ENCODE data around the gene IRF2BP2. TPM values are rescaled to one million over a fixed set of nuclear protein-coding genes. Genes with fewer than 3 reads are reported as not detected.
A peak's percentile ranks its signal among the peaks of the same experiment; 100 is the strongest.

Gene IRF2BP2
- total and polyA plus RNA-seq, 2 of the 13 experiments (the other 11 are each of a cell fraction or from before 2014, with no cell fraction given), result 140 to 147 TPM

DNA sequence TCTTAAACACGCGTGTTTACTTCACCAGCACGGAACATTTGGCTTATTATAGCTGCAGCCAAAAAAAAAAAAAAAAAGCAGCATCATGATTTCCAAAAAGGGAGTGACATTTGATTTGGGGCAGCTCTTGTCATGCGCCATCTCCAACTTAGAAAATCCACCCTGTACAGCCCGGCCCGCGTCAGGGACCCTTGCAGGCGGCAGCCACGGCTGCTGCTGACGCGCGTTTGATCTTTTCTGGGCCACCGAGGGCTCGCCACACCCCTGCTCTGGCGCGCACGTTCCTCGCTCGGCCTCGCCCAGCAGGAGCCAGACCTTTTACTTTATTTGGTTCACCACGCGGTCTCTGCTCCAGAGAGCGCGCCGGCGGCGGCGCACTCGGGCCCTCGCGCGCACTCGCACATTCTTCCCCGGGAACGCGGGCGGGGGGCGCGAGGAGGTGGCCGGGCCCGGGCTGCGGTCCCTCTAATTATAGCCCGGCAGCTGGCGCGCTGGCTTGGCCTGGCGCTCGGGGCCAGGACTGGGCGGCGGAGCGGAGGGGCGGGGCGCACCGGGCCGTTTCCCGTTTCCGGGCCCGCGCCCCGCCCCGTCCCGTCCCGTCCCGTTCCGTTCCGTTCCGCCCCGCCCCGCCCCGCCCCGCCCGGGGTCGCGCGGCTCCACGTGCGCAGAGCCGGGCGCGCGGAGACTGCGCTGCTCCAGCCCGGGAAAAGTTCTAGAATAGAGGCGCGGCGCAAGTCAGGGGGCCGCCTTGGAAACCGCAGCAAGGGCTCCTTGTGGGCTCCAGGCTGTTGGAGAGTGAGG lies 10.2 kb downstream of the IRF2BP2 start (continued):
- TF ChIP-seq GLMP (CRISPR knock-in tag; IDR thresholded peaks at IDR 0.05; ENCODE audit: borderline replicate concordance), result no peak
- peak; percentile 93 for TF ChIP-seq ZNF607 (CRISPR knock-in tag; IDR thresholded peaks at IDR 0.05; ENCODE audit: borderline replicate concordance)
- no peak for TF ChIP-seq ZNF512 (CRISPR knock-in tag; IDR thresholded peaks at IDR 0.05)
- 0 out of 2 replicates have a peak, but pooled peaks have one; percentile 11 for TF ChIP-seq ELF1 (CRISPR knock-in tag; IDR thresholded peaks at IDR 0.05)
- 0 out of 2 replicates have a peak, but pooled peaks have one; percentile 66 for TF ChIP-seq PREB (CRISPR knock-in tag; IDR thresholded peaks at IDR 0.05)
- peak; percentile 87 for TF ChIP-seq GABPB1 (CRISPR knock-in tag; IDR thresholded peaks at IDR 0.05)
- TF ChIP-seq ISX (CRISPR knock-in tag; conservative IDR thresholded peaks at IDR 0.05), result peak; percentile 93; the same call in 1 of the 2 replicates
- TF ChIP-seq NCOA2 (CRISPR knock-in tag; IDR thresholded peaks at IDR 0.05), result peak; percentile 55
- TF ChIP-seq ZFYVE20 (CRISPR knock-in tag; IDR thresholded peaks at IDR 0.05; ENCODE audit: borderline replicate concordance, low read depth), result peak; percentile 72; the same call in 1 of the 2 replicates
- TF ChIP-seq ATM (IDR thresholded peaks at IDR 0.05; ENCODE audit: borderline replicate concordance), result no peak
- TF ChIP-seq TARDBP (CRISPR knock-in tag; IDR thresholded peaks at IDR 0.05), result peak; percentile 59; the same call in 1 of the 2 replicates
- TF ChIP-seq, protein P1, sequence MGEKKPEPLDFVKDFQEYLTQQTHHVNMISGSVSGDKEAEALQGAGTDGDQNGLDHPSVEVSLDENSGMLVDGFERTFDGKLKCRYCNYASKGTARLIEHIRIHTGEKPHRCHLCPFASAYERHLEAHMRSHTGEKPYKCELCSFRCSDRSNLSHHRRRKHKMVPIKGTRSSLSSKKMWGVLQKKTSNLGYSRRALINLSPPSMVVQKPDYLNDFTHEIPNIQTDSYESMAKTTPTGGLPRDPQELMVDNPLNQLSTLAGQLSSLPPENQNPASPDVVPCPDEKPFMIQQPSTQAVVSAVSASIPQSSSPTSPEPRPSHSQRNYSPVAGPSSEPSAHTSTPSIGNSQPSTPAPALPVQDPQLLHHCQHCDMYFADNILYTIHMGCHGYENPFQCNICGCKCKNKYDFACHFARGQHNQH (CRISPR knock-in tag; IDR thresholded peaks at IDR 0.05), result peak; percentile 78
- TF ChIP-seq ZNF484 (CRISPR knock-in tag; IDR thresholded peaks at IDR 0.05; ENCODE audit: borderline replicate concordance, low read depth), result no peak
- 0 out of 2 replicates have a peak, but pooled peaks have one; percentile 50 for TF ChIP-seq ZHX1 (CRISPR knock-in tag; IDR thresholded peaks at IDR 0.05; ENCODE audit: low read depth)
- TF ChIP-seq ZBTB8A (CRISPR knock-in tag; IDR thresholded peaks at IDR 0.05; ENCODE audit: borderline replicate concordance, low read depth), result no peak; the same call in 1 of the 2 replicates
- TF ChIP-seq ZNF709 (CRISPR knock-in tag; IDR thresholded peaks at IDR 0.05), result peak; percentile 97
- TF ChIP-seq, protein P2, sequence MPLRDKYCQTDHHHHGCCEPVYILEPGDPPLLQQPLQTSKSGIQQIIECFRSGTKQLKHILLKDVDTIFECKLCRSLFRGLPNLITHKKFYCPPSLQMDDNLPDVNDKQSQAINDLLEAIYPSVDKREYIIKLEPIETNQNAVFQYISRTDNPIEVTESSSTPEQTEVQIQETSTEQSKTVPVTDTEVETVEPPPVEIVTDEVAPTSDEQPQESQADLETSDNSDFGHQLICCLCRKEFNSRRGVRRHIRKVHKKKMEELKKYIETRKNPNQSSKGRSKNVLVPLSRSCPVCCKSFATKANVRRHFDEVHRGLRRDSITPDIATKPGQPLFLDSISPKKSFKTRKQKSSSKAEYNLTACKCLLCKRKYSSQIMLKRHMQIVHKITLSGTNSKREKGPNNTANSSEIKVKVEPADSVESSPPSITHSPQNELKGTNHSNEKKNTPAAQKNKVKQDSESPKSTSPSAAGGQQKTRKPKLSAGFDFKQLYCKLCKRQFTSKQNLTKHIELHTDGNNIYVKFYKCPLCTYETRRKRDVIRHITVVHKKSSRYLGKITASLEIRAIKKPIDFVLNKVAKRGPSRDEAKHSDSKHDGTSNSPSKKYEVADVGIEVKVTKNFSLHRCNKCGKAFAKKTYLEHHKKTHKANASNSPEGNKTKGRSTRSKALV (CRISPR knock-in tag; IDR thresholded peaks at IDR 0.05), result peak; percentile 97
- no peak for TF ChIP-seq SP1 (IDR thresholded peaks at IDR 0.05)
- TF ChIP-seq SP1 (CRISPR knock-in tag; IDR thresholded peaks at IDR 0.05), result peak; percentile 32; the same call in 1 of the 2 replicates

Measured in HepG2 (cell line).